Gastrocnemius medialis (tissue), 4 donors: ENCODE measurements around the gene MAML2. TPM values are rescaled to one million over a fixed set of nuclear protein-coding genes. Genes with fewer than 3 reads are reported as not detected.

ENCODE experiments used
- ATAC-seq, 2 donors: fragments of 150-250 bp; one replicate each; pipeline ENCODE4 v1.9.1; 2016
- DNase-seq, 2 donors: peaks; one replicate each; pipeline ENCODE4 v3.0.0-alpha.2; 2019
- H3K27ac ChIP-seq, 4 donors: fragments of 200-600 bp; sonication (generic); 1 replicate in 1 of 4; 2 replicates in 3 of 4; pipeline ENCODE4 v1.5.1; 2016 to 2018; ENCODE audit warnings: mild to moderate bottlenecking in 2 of 4, moderate library complexity in 1 of 4
- H3K27me3 ChIP-seq, 3 donors: fragments of 200-600 bp; sonication (generic) in 2 of 3; 1 replicate in 1 of 3; 2 replicates in 2 of 3; pipeline versions ENCODE4 v1.5.1 to v1.6.0; 2016 to 2019; ENCODE audit warnings: mild to moderate bottlenecking in 1 of 3, moderate library complexity in 1 of 3
- H3K36me3 ChIP-seq, 2 donors: fragments of 200-600 bp; sonication (generic) in 1 of 2; one replicate each; pipeline ENCODE4 v1.5.1; 2017 to 2018
- H3K4me1 ChIP-seq, 2 donors: fragments of 200-600 bp; sonication (generic) in 1 of 2; one replicate each; pipeline ENCODE4 v1.5.1; 2016 to 2017; ENCODE audit warnings: mild to moderate bottlenecking in 2 of 2
- H3K4me3 ChIP-seq, 4 donors: fragments of 200-600 bp; sonication (generic) in 3 of 4; 1 replicate in 1 of 4; 2 replicates in 3 of 4; pipeline ENCODE4 v1.5.1; 2016 to 2019; ENCODE audit warnings: mild to moderate bottlenecking in 2 of 4
- H3K9me3 ChIP-seq, 3 donors: fragments of 200-600 bp; sonication (generic) in 2 of 3; 1 replicate in 1 of 3; 2 replicates in 2 of 3; pipeline ENCODE4 v1.5.1; 2016 to 2019
- POLR2A ChIP-seq, 2 donors: fragments of 450-650 bp; IDR thresholded peaks; one replicate each; pipeline ENCODE4 v1.6.1; 2017; ENCODE audit warnings: antibody characterized with exemption in 2 of 2, mild to moderate bottlenecking in 2 of 2, moderate library complexity in 2 of 2
- in situ Hi-C, 4 donors: fragments of 200-750 bp; cut with MboI; loops; one replicate each; pipeline versions ENCODE4 v1.15.0 to v1.8.0; 2017; ENCODE audit warnings: low sequenced_read_pairs in 4 of 4
- intact Hi-C: fragments of 100-400 bp; cut with DNase I; formaldehyde crosslinking; loops from one replicate; pipeline ENCODE4 v1.15.1; 2023; ENCODE audit warnings: low total_unique reads
- total RNA-seq, 4 donors: library from RNA; depleted of rRNA; stranded (reverse); fragments of >200 nt; gene quantifications; one replicate each; pipeline versions ENCODE4 v1.1.0 to v1.2.3, GENCODE V29; 2016
- TF ChIP-seq, protein P1 (sequence below), 5 experiments: fragments of 450-650 bp in 3 of 5; fragments of 200-600 bp in 2 of 5; sonication (generic) in 2 of 5; IDR thresholded peaks in 4 of 5; conservative IDR thresholded peaks in 1 of 5; 1 replicate in 4 of 5; 2 replicates in 1 of 5; pipeline ENCODE4 v1.5.1; 2016 to 2019; ENCODE audit warnings: antibody characterized with exemption in 5 of 5, mild to moderate bottlenecking in 3 of 5, moderate library complexity in 3 of 5

MAML2 gene
- total RNA-seq, 4 donors from 2014 or later = 4.1 to 6.3 (median 4.8) TPM

GRCh38 chr11:96051820-96052219, 291.2 kb downstream of the MAML2 start:
- H3K4me1 ChIP-seq = peaks cover 0 to 6% of the 10 kb centered on the region in 2 donors
- DNase-seq (no peak), ATAC-seq (no peak)
- in situ Hi-C loops (loop anchor here in 3 of 4 donors (5.0 to 25.0 kb wide), 3 partner anchors 285 to 293 kb away; partner anchors contain the start of gene MAML2 (in 3 of the 3)), intact Hi-C loops (no loop called here)
- no peaks in the 10 kb centered on the region for H3K9me3 ChIP-seq
- no peak overlapping the region for H3K4me3 ChIP-seq
- no peaks in the 10 kb centered on the region for H3K27me3 ChIP-seq
- no peak for TF ChIP-seq POLR2A (IDR thresholded peaks at IDR 0.05)
- TF ChIP-seq, protein P1, sequence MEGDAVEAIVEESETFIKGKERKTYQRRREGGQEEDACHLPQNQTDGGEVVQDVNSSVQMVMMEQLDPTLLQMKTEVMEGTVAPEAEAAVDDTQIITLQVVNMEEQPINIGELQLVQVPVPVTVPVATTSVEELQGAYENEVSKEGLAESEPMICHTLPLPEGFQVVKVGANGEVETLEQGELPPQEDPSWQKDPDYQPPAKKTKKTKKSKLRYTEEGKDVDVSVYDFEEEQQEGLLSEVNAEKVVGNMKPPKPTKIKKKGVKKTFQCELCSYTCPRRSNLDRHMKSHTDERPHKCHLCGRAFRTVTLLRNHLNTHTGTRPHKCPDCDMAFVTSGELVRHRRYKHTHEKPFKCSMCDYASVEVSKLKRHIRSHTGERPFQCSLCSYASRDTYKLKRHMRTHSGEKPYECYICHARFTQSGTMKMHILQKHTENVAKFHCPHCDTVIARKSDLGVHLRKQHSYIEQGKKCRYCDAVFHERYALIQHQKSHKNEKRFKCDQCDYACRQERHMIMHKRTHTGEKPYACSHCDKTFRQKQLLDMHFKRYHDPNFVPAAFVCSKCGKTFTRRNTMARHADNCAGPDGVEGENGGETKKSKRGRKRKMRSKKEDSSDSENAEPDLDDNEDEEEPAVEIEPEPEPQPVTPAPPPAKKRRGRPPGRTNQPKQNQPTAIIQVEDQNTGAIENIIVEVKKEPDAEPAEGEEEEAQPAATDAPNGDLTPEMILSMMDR (IDR thresholded peaks at IDR 0.05 in 4 of 5, conservative IDR thresholded peaks at IDR 0.05 in 1 of 5) = no peak
- H3K27ac ChIP-seq = no peak overlapping the region
- no peaks in the 10 kb centered on the region for H3K36me3 ChIP-seq

GRCh38 chr11:96050435-96051182, 292.4 kb downstream of the MAML2 start:
- Histone ChIP-seq H3K4me1 (peaks cover 8 to 9% of the 10 kb centered on the region in 2 donors), H3K27ac (no peak overlapping the region), H3K9me3 (no peaks in the 10 kb centered on the region), H3K36me3 (no peaks in the 10 kb centered on the region), H3K4me3 (no peak overlapping the region), H3K27me3 (no peaks in the 10 kb centered on the region)
- no peak for TF ChIP-seq POLR2A (IDR thresholded peaks at IDR 0.05)
- TF ChIP-seq, protein P1 (IDR thresholded peaks at IDR 0.05 in 4 of 5, conservative IDR thresholded peaks at IDR 0.05 in 1 of 5) = no peak
- ATAC-seq (no peak), DNase-seq (no peak)
- intact Hi-C loops (no loop called here), in situ Hi-C loops (loop anchor here in 3 of 4 donors (5.0 to 25.0 kb wide), 3 partner anchors 287 to 294 kb away; partner anchors contain the start of gene MAML2 (in 3 of the 3))

GRCh38 chr11:96049426-96049825, 293.6 kb downstream of the MAML2 start:
- intact Hi-C loops = no loop called here

DNA sequence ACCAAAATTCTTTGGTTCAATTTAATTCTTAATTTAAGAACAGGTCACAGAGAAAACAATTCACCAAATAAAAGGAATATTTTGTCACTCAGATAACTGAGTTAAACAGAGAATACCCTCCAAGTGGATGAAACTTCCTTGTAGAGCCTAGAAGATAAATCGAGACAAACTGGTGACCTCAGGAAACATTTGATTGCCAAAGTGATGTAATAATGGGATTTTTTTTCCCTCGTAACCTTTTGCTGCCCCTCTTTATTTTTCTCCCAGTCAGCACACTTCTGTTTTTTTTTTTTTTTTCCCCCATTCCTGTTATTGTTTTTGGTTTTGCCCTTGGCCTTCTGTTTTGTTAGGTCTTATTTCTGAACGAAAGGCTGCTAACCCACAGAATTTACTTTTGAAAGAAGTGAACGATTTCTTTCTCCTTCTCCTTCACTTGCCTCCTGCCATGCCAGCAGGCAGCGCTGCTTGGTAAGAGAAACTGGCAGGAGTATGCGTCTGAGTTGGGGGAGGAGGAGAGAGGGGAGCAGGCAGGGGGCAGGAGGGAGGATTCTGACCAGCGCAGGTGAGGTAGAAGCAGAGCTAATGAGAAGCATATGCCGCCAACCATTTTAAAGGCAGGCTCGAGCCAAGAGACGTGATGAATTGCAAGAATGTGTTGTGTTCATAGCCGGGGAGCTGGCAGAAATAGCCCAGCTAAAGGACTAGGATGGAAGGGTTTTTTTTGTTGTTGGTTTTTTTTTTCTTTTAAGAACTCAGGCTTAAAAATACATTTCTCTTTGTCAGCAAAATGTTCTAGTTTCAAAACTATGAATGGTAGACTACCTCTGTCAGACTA, 297.2 kb downstream of the MAML2 start:
- Histone ChIP-seq H3K4me3 (peak overlapping the region in 2 of 4 donors; percentile 5 to 31), H3K27me3 (no peaks in the 10 kb centered on the region), H3K27ac (peak overlapping the region in 1 of 4 donors; percentile 1), H3K36me3 (no peaks in the 10 kb centered on the region), H3K4me1 (peaks cover 3 to 8% of the 10 kb centered on the region in 2 donors), H3K9me3 (no peaks in the 10 kb centered on the region)
- intact Hi-C loops = no loop called here
- DNase-seq (peak in 1 of 2 donors; percentile 13), ATAC-seq (peak; percentile 18 to 47)
- in situ Hi-C loops = no loop called here
- no peak for TF ChIP-seq POLR2A (IDR thresholded peaks at IDR 0.05)
- TF ChIP-seq, protein P1 (IDR thresholded peaks at IDR 0.05 in 4 of 5, conservative IDR thresholded peaks at IDR 0.05 in 1 of 5) = no peak

More at GRCh38 chr11:96049426-96049825, 293.6 kb downstream of the MAML2 start:
- DNase-seq (no peak), ATAC-seq (no peak)
- Histone ChIP-seq H3K27ac (no peak overlapping the region), H3K36me3 (no peaks in the 10 kb centered on the region), H3K9me3 (no peaks in the 10 kb centered on the region), H3K27me3 (no peaks in the 10 kb centered on the region), H3K4me3 (no peak overlapping the region), H3K4me1 (peaks cover 8 to 9% of the 10 kb centered on the region in 2 donors)
- in situ Hi-C loops = no loop called here
- TF ChIP-seq, protein P1 (IDR thresholded peaks at IDR 0.05 in 4 of 5, conservative IDR thresholded peaks at IDR 0.05 in 1 of 5) = no peak
